Muscle of arm (tissue), 12 donors: Measurements from ENCODE around the gene PSPH. TPM values are rescaled to one million over a fixed set of nuclear protein-coding genes. Genes with fewer than 3 reads are reported as not detected.
A peak's percentile ranks its signal among the peaks of the same experiment; 100 is the strongest.
"Not testable (repeated sequence)": the region's sequence is repeated elsewhere in the genome, so short reads cannot be mapped to it uniquely, and the experiment has no call there.

Experiments used
- DNase-seq: peaks from one replicate; pipeline ENCODE4 v3.0.0-alpha.2; 2013
- polyA plus RNA-seq, 12 donors: library from polyadenylated mRNA; unstranded; fragments of 120-200 nt; gene quantifications; one replicate each; pipeline ENCODE4 v1.2.1, GENCODE V29; 2013; ENCODE audit not compliant: insufficient read length in 12 of 12

The PSPH gene
- polyA plus RNA-seq, 12 donors, result 14.4 to 30.4 (median 18.2) TPM; not detected in 1

- DNase-seq, result peak; percentile 94
Measured at GRCh38 chr7:56063882-56064625, 12.8 kb upstream of the PSPH start, which contains the start of gene SUMF2. Gene SUMF2 (plus strand): TSS chr7:56064286. CDS start chr7:56064312, 26 bp downstream.

DNA sequence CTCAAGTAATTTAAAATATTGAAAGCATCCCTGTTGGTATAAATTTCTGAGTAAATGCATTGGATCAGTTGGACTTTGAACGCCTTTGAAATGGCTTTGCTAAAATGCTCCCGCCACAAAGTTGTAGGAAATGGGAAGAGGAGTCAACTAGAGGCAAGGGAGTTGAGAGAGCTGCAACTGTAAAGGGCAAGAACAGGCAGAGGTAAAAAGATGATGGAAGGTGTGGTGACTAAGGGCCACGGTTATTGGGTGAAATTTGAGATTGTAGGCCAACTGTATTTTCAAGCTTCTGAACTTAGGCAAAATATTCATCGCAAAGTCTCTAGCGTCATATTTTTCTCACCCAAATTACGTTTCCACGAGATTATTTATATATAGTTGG, 12.2 kb upstream of the PSPH start:
- DNase-seq, result no peak

DNA sequence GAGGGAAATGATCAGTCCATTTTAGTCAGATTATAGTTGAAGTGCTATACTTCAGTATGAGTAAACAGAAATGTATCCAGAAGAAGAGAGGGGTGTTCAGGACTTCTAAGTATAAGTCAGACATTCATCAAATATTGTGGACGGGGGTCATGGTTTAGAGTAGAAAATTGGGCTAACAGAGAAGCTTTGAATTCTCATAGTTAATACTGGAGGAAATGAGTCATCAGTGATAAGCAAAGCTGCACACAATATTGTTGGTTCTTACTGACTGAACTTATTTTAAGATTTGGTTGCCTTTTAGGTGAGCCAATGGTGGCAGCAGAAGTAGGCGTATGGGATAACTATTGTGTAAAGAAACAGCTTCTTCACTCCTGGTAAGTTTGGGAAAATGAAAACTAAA, 11.1 kb upstream of the PSPH start:
- DNase-seq, result no peak

- DNase-seq, result no peak
Measured at GRCh38 chr7:56053993-56054392, 2.7 kb upstream of the PSPH start.

GRCh38 chr7:56053379-56053778, 2.1 kb upstream of the PSPH start:
- no peak for DNase-seq

GRCh38 chr7:56051053-56051338, 248 bp downstream of the PSPH start:
- no peak for DNase-seq

DNA sequence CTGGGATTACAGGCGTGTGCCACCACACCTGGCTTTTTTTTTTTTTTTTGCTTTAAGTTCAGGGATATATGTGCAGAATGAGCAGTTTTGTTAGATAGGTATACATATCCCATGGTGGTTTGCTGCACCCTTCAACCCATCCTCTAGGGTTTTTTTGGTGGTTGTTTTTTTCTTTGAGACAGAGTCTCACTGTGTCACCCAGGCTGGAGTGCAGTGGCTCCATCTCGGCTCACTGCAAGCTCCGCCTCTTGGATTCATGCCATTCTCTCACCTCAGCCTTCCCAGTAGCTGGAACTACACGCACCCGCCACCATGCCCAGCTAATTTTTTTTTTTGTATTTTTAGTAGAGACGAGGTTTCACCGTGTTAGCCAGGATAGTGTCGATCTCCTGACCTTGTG, 2.5 kb downstream of the PSPH start:
- DNase-seq, result not testable (repeated sequence)

DNA sequence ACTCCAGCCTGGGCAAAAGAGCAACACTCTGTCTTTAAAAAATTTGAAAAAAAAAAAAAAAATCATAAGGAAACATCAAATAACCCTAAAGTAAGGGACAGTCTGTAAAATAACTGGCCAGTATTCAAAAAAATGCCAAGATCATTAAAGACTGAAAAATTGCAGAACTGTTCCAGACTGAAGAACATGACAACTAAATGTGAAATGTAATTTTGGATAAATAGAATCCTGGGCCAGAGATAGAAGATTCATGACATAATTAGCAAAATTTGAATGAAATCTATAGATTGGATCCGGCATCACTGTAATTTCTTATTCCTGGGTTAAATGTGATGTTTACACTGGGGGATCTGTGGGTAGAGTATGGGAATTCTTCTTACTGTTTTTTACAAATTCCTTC, 3.0 kb downstream of the PSPH start:
- DNase-seq, result no peak

DNA sequence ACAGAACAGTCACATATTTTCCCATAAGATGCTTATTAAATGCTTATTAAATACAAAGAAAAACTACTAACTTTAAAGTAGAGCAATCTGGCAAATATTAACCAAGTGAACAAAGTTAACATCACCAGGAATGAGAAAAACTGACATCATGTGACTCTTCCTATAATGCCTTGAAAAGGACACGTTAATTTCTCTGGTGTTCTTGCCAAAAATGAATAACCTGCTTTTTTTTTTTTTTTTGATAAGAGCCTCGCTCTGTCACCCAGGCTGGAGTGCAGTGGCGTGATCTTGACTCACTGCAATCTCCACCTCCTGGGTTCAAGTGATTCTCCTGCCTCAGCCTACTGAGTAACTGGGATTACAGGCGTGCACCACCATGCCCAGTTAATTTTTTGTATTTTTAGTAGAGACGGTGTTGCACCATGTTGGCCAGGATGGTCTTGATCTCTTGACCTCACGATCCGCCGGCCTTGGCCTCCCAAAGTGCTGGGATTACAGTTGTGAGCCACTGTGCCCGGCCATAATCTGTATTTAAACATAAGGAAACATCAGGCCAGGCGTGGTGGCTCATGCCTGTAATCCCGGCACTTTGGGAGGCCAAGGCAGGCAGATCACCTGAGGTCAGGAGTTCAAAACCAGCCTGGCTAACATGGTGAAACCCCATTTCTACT, 3.7 kb downstream of the PSPH start:
- DNase-seq, result not testable (repeated sequence)

GRCh38 chr7:56046721-56047445, 4.4 kb downstream of the PSPH start:
- DNase-seq, result no peak

DNA sequence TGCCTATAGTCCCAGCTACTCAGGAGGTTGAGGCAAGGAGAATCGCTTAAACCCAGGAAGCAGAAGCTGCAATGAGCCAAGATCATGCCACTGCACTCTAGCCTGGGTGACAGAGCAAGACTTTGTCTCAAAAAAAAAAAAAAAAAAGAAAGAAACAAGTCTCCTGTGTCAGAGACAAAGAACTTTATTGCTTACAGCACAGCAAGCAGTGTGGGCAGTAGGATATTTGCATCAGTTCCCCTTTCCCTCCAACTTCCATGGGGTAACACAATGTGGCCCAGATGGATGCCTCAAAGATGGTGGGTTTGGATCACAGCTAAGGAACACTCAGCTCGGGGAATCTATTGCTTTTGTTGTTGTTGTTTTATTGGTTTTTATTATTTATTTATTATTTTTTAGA, 5.5 kb downstream of the PSPH start:
- DNase-seq, result not testable (repeated sequence)

DNA sequence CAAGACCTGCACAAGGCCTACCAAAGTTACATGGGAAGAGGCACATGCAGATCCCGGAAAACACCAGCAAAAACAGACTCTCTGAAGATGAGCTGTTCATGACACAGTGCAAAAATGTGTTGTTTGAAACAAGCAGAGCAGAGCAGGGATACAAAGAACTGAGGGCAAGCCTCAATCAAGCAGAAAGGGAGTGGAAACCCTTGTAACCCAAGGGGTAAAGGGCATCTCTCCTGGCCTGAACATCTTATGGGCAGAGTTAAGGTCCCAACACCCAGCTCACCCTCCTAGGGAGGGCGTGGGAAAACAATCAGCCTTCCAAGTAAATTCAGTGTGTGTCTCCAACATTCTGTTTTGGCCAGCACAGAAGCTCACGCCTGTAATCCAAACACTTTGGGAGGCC, 10.5 kb downstream of the PSPH start:
- no peak for DNase-seq

GRCh38 chr7:56033671-56034432, 17.4 kb downstream of the PSPH start:
- DNase-seq, result peak; percentile 59

DNA sequence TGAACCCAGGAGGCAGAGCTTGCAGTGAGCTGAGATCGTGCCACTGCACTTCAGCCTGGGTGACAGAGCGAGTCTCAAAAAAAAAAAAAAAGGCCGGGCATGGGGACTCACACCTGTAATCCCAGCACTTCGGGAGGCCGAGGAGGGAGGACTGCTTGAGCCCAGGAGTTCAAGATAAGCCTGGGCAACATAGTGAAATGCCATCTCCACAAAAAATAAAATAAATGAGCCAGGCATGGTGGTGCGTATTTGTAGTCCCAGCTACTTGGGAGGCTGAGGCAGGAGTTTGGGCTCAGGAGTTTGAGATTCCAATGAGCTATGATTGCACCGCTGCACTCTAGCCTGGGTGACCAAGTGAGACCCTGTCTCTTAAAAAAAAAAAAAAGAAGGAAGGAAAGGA, 18.7 kb downstream of the PSPH start:
- DNase-seq, result not testable (repeated sequence)

- DNase-seq, result not testable (repeated sequence)
Measured at GRCh38 chr7:56031556-56031955, 19.7 kb downstream of the PSPH start.

GRCh38 chr7:56030340-56030739, 20.9 kb downstream of the PSPH start:
- no peak for DNase-seq

DNA sequence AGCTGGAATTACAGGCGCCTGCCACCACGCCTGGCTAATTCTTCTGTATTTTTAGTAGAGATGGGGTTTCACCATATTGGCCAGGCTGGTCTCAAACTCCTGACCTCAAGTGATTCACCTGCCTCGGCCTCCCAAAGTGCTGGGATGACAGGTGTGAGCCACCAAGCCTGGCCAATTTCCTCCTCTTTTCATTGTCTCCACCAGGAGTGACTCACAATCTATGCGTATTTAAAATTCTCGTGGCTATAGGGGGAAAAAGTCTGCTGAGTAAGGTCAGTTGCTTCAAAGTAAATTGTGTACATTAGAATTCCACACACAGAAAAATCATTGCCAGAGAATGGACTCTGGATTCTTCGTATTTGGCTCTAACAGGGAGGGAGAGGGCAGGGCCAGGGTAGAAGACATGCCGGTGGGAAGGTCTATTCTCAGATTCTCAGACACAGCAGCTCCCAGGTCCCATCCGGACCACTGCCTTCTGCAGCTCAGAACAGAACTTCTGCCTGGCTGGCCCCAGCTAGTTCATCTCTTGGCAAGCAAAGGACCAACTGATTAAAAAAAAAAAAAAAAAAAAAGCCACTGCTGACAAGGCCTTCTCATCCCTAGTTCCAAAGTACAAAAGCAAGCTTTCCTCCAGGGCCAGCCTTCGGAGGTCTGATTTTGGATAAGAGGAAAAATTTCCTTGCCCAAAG, 22.2 kb downstream of the PSPH start:
- DNase-seq, result no peak

DNA sequence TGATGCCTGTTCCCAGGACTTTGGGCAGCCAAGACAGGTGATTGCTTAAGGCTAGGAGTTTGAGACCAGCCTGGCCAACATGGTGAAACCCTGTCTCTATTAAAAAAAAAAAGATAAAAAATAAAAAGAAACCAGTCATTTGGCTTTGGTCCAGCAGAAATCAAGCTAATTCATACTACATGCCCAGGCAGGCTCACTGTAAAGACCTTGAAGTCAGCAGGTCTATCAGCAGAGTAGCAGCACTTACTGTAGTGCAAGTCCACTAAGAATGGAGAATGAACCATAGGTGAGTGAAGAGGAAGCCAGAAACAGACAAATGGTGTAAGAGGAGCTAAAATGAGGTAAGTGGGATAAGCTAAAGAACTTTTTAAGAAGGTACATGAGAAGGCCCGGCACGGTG, 24.7 kb downstream of the PSPH start:
- DNase-seq, result no peak

DNA sequence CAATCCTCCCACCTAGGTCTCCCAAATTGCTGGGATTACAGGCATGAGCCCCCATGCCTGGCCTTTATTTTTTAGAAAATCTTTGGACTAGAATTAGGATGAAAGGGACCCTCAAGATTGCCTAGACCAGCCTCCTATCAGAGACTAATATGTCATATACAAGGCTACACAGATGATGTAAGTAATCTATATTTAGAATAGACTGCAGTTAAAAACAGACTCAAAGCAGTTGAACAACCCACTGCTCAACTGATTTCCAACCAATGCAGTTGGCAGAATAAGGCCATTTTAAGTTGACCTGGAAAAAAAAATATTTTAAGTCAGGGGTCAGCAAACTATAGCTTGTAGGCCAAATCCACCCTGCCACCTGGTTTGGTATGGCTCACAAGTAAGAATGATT, 27.7 kb downstream of the PSPH start:
- DNase-seq, result no peak

DNA sequence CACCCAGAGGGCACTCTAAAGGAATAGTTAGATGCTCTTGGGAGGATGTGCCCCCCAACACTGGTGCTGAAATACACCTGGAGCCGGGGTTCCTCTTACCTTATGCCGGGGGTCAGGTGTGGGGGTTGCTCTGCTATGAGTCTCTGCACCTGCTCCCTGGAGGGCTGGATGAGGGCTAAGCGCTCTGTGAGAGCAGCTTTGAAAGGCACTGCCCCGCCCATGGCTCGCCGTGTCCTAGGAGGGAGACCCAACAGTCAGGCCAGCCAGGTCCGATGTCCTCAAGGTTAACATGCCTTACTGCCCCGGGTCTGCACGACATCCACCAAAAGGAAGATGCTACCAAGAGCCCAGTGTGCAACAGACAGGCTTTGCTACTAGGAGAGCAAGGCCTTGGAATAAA, 31.7 kb downstream of the PSPH start:
- no peak for DNase-seq

- DNase-seq, result not testable (repeated sequence)
Measured at GRCh38 chr7:56017015-56017414, 34.2 kb downstream of the PSPH start.

DNA sequence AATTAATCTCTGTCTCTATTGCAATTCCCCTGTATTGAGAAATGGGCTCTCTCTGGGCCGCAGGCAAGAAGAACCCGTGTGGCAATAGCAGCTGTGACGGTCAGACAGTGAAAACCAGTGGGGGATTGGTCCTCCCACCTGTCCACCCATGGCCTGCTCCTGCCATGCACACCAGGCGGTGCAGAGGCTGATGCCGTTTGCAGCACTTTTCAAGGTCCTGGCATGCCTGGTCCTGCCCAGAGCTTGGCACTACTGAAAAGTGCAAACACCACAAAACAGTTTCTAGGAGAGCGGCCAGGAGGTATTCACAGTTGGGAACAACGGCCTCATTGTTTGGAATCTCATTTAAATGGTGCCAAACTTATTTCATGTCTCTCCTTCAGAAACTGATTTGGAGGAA, 41.5 kb downstream of the PSPH start:
- no peak for DNase-seq
